Psoas muscle (tissue), 8 donors: ENCODE data around the gene RAB3IP. TPM values are rescaled to one million over a fixed set of nuclear protein-coding genes. Genes with fewer than 3 reads are reported as not detected.

Experiments used
- ATAC-seq, 4 donors: fragments of 200-7000 bp; cut with Tn5 transposase; one replicate each; pipeline ENCODE4 v1.9.1; 2020; ENCODE audit warnings: moderate library complexity in 3 of 4, mild to moderate bottlenecking in 2 of 4
- DNase-seq, 2 donors: peaks; one replicate each; pipeline ENCODE4 v3.0.0-alpha.2; 2020
- H3K27ac ChIP-seq: fragments of 200-600 bp; one replicate; pipeline ENCODE4 v1.8.0; 2022
- H3K27me3 ChIP-seq, 3 donors: fragments of 200-600 bp in 1 of 3; one replicate each; pipeline versions ENCODE4 v1.6.1 to v1.8.0; 2013 to 2022; ENCODE audit warnings: low read length in 2 of 3, mild to moderate bottlenecking in 2 of 3, moderate library complexity in 1 of 3; ENCODE audit not compliant: insufficient read depth in 3 of 3
- H3K36me3 ChIP-seq, 2 donors: fragments of 200-600 bp in 1 of 2; one replicate each; pipeline versions ENCODE4 v1.6.1 to v1.8.0; 2013 to 2022; ENCODE audit warnings: low read depth in 1 of 2, mild to moderate bottlenecking in 1 of 2, moderate library complexity in 1 of 2; ENCODE audit not compliant: insufficient read depth in 1 of 2
- H3K4me1 ChIP-seq: fragments of 200-600 bp; one replicate; pipeline ENCODE4 v1.8.0; 2022
- H3K4me3 ChIP-seq: fragments of 200-600 bp; one replicate; pipeline ENCODE4 v1.8.0; 2022; ENCODE audit warnings: mild to moderate bottlenecking
- H3K9me3 ChIP-seq: fragments of 200-600 bp; one replicate; pipeline ENCODE4 v1.8.0; 2022
- CTCF ChIP-seq: fragments of 200-600 bp; IDR thresholded peaks from one replicate; pipeline ENCODE4 v1.8.0; 2022; ENCODE audit warnings: antibody characterized with exemption
- WGBS, 3 donors: extraction: QIAGEN DNeasy Blood & Tissue Kit; methylation state at CpG; one replicate each; pipeline versions ENCODE4 v1.1.6 to v1.1.7; 2013; 5-methylcytosine and 5-hydroxymethylcytosine counted together
- intact Hi-C, 2 donors: fragments of 100-400 bp; cut with DNase I; formaldehyde crosslinking; loops; one replicate each; pipeline versions ENCODE4 v1.11.0 to v1.14.2; 2022
- polyA plus RNA-seq, 3 donors: library from polyadenylated mRNA; stranded (reverse); fragments of 200-250 nt; gene quantifications; one replicate each; pipeline ENCODE4 v1.2.3, GENCODE V29; 2013
- total RNA-seq, 4 donors: library from RNA; stranded (reverse); fragmentation: NEBNext Ultra II Directional in 2 of 4; extraction: Animal tissue kit (Norgen Biotek cat#: 25700) in 2 of 4; gene quantifications; one replicate each; pipeline versions ENCODE4 v1.2.1 to v1.2.4, GENCODE V29; 2021 to 2023
- donor health status: healthy with polysubstance abuse.
- donor health status: DM: no; HTN: no; CAD: no; lungs with moderate emphysema.
- donor health status: Bipolar disorder and iron deficiency.
- donor health status: healthy.
- donor health status: DM: yes; HTN: yes; CAD: no.
- donor health status: DM: no; HTN: no; CAD: no.
- donor health status: DM: no; HTN: no; CAD: no.
- donor health status: DM: yes; HTN: yes; CAD: no.

Gene RAB3IP
- total and polyA plus RNA-seq, 7 donors = 11.3 to 38.2 (median 19.3) TPM

- Histone ChIP-seq H3K36me3 (no peaks in the 10 kb centered on the region), H3K4me3 (peak overlapping the region; percentile 98), H3K27ac (peak overlapping the region; percentile 83), H3K27me3 (no peaks in the 10 kb centered on the region), H3K9me3 (no peaks in the 10 kb centered on the region), H3K4me1 (peaks cover 7% of the 10 kb centered on the region)
- 1% methylated on average over 50 to 66 of the region's 66 CpGs for WGBS, 3 donors
- TF ChIP-seq CTCF = no peak
- peak; percentile 19 to 38 (median 26) for ATAC-seq
- peak; percentile 30 to 66 for DNase-seq
- intact Hi-C loops = no loop called here
Measured at GRCh38 chr12:69739287-69740191, 879 bp downstream of the RAB3IP start.

GRCh38 chr12:69744109-69744508 lies 5.4 kb downstream of the RAB3IP start:
- Histone ChIP-seq H3K9me3 (no peaks in the 10 kb centered on the region), H3K27me3 (no peaks in the 10 kb centered on the region), H3K4me1 (peaks cover 7% of the 10 kb centered on the region), H3K27ac (no peak overlapping the region), H3K4me3 (no peak overlapping the region), H3K36me3 (no peaks in the 10 kb centered on the region)
- TF ChIP-seq CTCF = no peak
- intact Hi-C loops = no loop called here
- 84 to 95% (median 94%) methylated on average over 4 of the region's 4 CpGs for WGBS, 3 donors
- ATAC-seq (no peak), DNase-seq (no peak)

- ATAC-seq (no peak), DNase-seq (no peak)
- no peaks in the 10 kb centered on the region for H3K9me3 ChIP-seq
- no peak overlapping the region for H3K27ac ChIP-seq
- WGBS, 3 donors = 76 to 88% (median 80%) methylated on average over 1 of the region's 1 CpG
- intact Hi-C loops = no loop called here
- H3K27me3 ChIP-seq = no peaks in the 10 kb centered on the region
- no peaks in the 10 kb centered on the region for H3K4me1 ChIP-seq
- H3K36me3 ChIP-seq = peaks cover 0 to 14% of the 10 kb centered on the region in 2 donors
- no peak for TF ChIP-seq CTCF
- no peak overlapping the region for H3K4me3 ChIP-seq
Measured at GRCh38 chr12:69751476-69751875, 12.8 kb downstream of the RAB3IP start.

GRCh38 chr12:69755302-69755701 lies 16.6 kb downstream of the RAB3IP start:
- H3K36me3 ChIP-seq = peaks cover 3 to 26% of the 10 kb centered on the region in 2 donors
- TF ChIP-seq CTCF = no peak
- H3K4me1 ChIP-seq = no peaks in the 10 kb centered on the region
- H3K9me3 ChIP-seq = peaks cover under 1% of the 10 kb centered on the region
- no peak overlapping the region for H3K27ac ChIP-seq
- ATAC-seq (no peak), DNase-seq (no peak)
- H3K27me3 ChIP-seq = no peaks in the 10 kb centered on the region
- no peak overlapping the region for H3K4me3 ChIP-seq
- WGBS, 3 donors = 90 to 96% (median 91%) methylated on average over 5 of the region's 5 CpGs
- intact Hi-C loops = no loop called here
